Trophoblast cell (in vitro differentiated cells and primary cell): ENCODE results near the gene KLF8.

ENCODE experiments used
- DNase-seq, 2 donors: peaks; one replicate each; pipeline ENCODE4 v3.0.0-alpha.2; 2016
- H2AFZ ChIP-seq: 2 replicates; pipeline ENCODE4 v1.6.1; 2013; ENCODE audit warnings: low read length, moderate library complexity, mild to moderate bottlenecking; ENCODE audit not compliant: insufficient read depth, poor library complexity
- H2AK5ac ChIP-seq: 2 replicates; pipeline ENCODE4 v1.6.1; 2013; ENCODE audit warnings: mild to moderate bottlenecking, low read length
- H2BK120ac ChIP-seq: 2 replicates; pipeline ENCODE4 v1.6.1; 2013; ENCODE audit warnings: low read length, mild to moderate bottlenecking, moderate library complexity; ENCODE audit not compliant: insufficient read depth, poor library complexity
- H2BK12ac ChIP-seq: 2 replicates; pipeline ENCODE4 v1.6.1; 2013; ENCODE audit warnings: mild to moderate bottlenecking, low read length, moderate library complexity
- H2BK5ac ChIP-seq: 2 replicates; pipeline ENCODE4 v1.6.1; 2013; ENCODE audit warnings: low read length, low read depth, moderate library complexity, mild to moderate bottlenecking; ENCODE audit not compliant: poor library complexity
- H3K14ac ChIP-seq: 2 replicates; pipeline ENCODE4 v1.6.1; 2013; ENCODE audit warnings: mild to moderate bottlenecking, low read length
- H3K18ac ChIP-seq: 2 replicates; pipeline ENCODE4 v1.6.1; 2013; ENCODE audit warnings: mild to moderate bottlenecking, low read length
- H3K23ac ChIP-seq: 2 replicates; pipeline ENCODE4 v1.6.1; 2013; ENCODE audit warnings: low read length
- H3K27ac ChIP-seq: 2 replicates; pipeline ENCODE4 v1.5.1; 2013; ENCODE audit warnings: low read depth, mild to moderate bottlenecking, inconsistent platforms, low read length, moderate library complexity
- H3K27me3 ChIP-seq: 2 replicates; pipeline ENCODE4 v1.6.1; 2013; ENCODE audit warnings: inconsistent platforms, mild to moderate bottlenecking, low read length, moderate library complexity; ENCODE audit not compliant: insufficient read depth
- H3K36me3 ChIP-seq, 2 experiments: 1 replicate in 1 of 2; 2 replicates in 1 of 2; pipeline ENCODE4 v1.6.1; 2013; ENCODE audit warnings: low read length in 2 of 2, mild to moderate bottlenecking in 2 of 2, moderate library complexity in 1 of 2; ENCODE audit not compliant: insufficient read depth in 2 of 2, control insufficient read depth in 1 of 2
- H3K4ac ChIP-seq: 2 replicates; pipeline ENCODE4 v1.6.1; 2013; ENCODE audit warnings: low read depth, mild to moderate bottlenecking, low read length, moderate library complexity
- H3K4me1 ChIP-seq, 2 experiments: 1 replicate in 1 of 2; 2 replicates in 1 of 2; pipeline ENCODE4 v1.6.1; 2013; ENCODE audit warnings: low read length in 2 of 2, mild to moderate bottlenecking in 2 of 2, moderate library complexity in 1 of 2; ENCODE audit not compliant: insufficient read depth in 2 of 2, control insufficient read depth in 1 of 2
- H3K4me2 ChIP-seq: 2 replicates; pipeline ENCODE4 v1.6.1; 2013; ENCODE audit warnings: inconsistent platforms, mild to moderate bottlenecking, low read length, moderate library complexity
- H3K4me3 ChIP-seq: 2 replicates; pipeline ENCODE4 v1.5.1; 2013; ENCODE audit warnings: mild to moderate bottlenecking, low read depth, low read length, inconsistent platforms
- H3K79me1 ChIP-seq: one replicate; pipeline ENCODE4 v1.6.1; 2013; ENCODE audit warnings: low read length
- H3K79me2 ChIP-seq: 2 replicates; pipeline ENCODE4 v1.6.1; 2013; ENCODE audit warnings: low read length, mild to moderate bottlenecking; ENCODE audit not compliant: control insufficient read depth, insufficient read depth, poor library complexity
- H3K9ac ChIP-seq: 2 replicates; pipeline ENCODE4 v1.6.1; 2013; ENCODE audit warnings: mild to moderate bottlenecking, low read length
- H3K9me3 ChIP-seq: 2 replicates; pipeline ENCODE4 v1.6.1; 2013; ENCODE audit warnings: low read depth, mild to moderate bottlenecking, control low read depth, inconsistent platforms, low read length; ENCODE audit not compliant: insufficient read depth
- H4K12ac ChIP-seq: 2 replicates; pipeline ENCODE4 v1.6.1; 2013; ENCODE audit warnings: low read depth, mild to moderate bottlenecking, low read length, moderate library complexity
- H4K8ac ChIP-seq: 2 replicates; pipeline ENCODE4 v1.6.1; 2013; ENCODE audit warnings: low read depth, mild to moderate bottlenecking, low read length, moderate library complexity
- H4K91ac ChIP-seq: one replicate; pipeline ENCODE4 v1.6.1; 2013; ENCODE audit warnings: low read depth, mild to moderate bottlenecking, low read length, moderate library complexity
- WGBS: extraction: QIAGEN DNeasy Blood & Tissue Kit; methylation state at CpG from one replicate; pipeline ENCODE4 v1.1.7; 2013; ENCODE audit warnings: missing lambda C conversion rate; ENCODE audit not compliant: insufficient read length, insufficient coverage; ENCODE audit errors: extremely low coverage; 5-methylcytosine and 5-hydroxymethylcytosine counted together

Gene KLF8

GRCh38 chrX:56279863-56280262 is 47.7 kb downstream of the KLF8 start:
- H3K36me3 ChIP-seq: peaks cover 9 to 12% of the 10 kb centered on the region in 2 experiments
- no peak overlapping the region for H2BK12ac ChIP-seq
- H3K4me1 ChIP-seq: no peaks in the 10 kb centered on the region
- no peak overlapping the region for H3K9ac ChIP-seq
- no CpG with 5 or more reads among the region's 2 CpGs for WGBS
- H4K12ac ChIP-seq: no peak overlapping the region
- H3K4me3 ChIP-seq: no peak overlapping the region
- no peaks in the 10 kb centered on the region for H3K79me2 ChIP-seq
- no peak overlapping the region for H3K14ac ChIP-seq
- H3K79me1 ChIP-seq: no peaks in the 10 kb centered on the region
- no peak overlapping the region for H2AFZ ChIP-seq
- no peak overlapping the region for H3K18ac ChIP-seq
- H2BK5ac ChIP-seq: no peak overlapping the region
- H2AK5ac ChIP-seq: no peak overlapping the region
- no peaks in the 10 kb centered on the region for H3K27me3 ChIP-seq
- no peaks in the 10 kb centered on the region for H3K9me3 ChIP-seq
- no peak for DNase-seq
- no peak overlapping the region for H3K4me2 ChIP-seq
- H3K23ac ChIP-seq: no peak overlapping the region
- H4K91ac ChIP-seq: no peak overlapping the region
- H4K8ac ChIP-seq: no peak overlapping the region
- H2BK120ac ChIP-seq: no peak overlapping the region
- no peak overlapping the region for H3K4ac ChIP-seq
- no peak overlapping the region for H3K27ac ChIP-seq

GRCh38 chrX:56281789-56282188 is 49.6 kb downstream of the KLF8 start:
- H2AFZ ChIP-seq: no peak overlapping the region
- H3K18ac ChIP-seq: no peak overlapping the region
- no peak overlapping the region for H4K91ac ChIP-seq
- no peak overlapping the region for H4K8ac ChIP-seq
- H4K12ac ChIP-seq: no peak overlapping the region
- no peaks in the 10 kb centered on the region for H3K27me3 ChIP-seq
- DNase-seq: peak in 1 of 2 donors; percentile 8
- H2BK5ac ChIP-seq: no peak overlapping the region
- H2BK12ac ChIP-seq: no peak overlapping the region
- H3K23ac ChIP-seq: no peak overlapping the region
- H3K4me2 ChIP-seq: no peak overlapping the region
- H3K79me1 ChIP-seq: no peaks in the 10 kb centered on the region
- H3K4ac ChIP-seq: no peak overlapping the region
- no peak overlapping the region for H3K9ac ChIP-seq
- H3K9me3 ChIP-seq: no peaks in the 10 kb centered on the region
- no peaks in the 10 kb centered on the region for H3K79me2 ChIP-seq
- no peak overlapping the region for H3K4me3 ChIP-seq
- no peak overlapping the region for H2BK120ac ChIP-seq
- H3K4me1 ChIP-seq: no peaks in the 10 kb centered on the region
- H3K36me3 ChIP-seq: peaks cover 12 to 14% of the 10 kb centered on the region in 2 experiments
- no peak overlapping the region for H3K14ac ChIP-seq
- no peak overlapping the region for H2AK5ac ChIP-seq
- no peak overlapping the region for H3K27ac ChIP-seq

GRCh38 chrX:56284269-56284668 is 52.1 kb downstream of the KLF8 start:
- H3K4me3 ChIP-seq: no peak overlapping the region
- no peak overlapping the region for H3K9ac ChIP-seq
- H2BK120ac ChIP-seq: no peak overlapping the region
- H3K27ac ChIP-seq: no peak overlapping the region
- H3K4ac ChIP-seq: no peak overlapping the region
- no peaks in the 10 kb centered on the region for H3K4me1 ChIP-seq
- H4K8ac ChIP-seq: no peak overlapping the region
- H3K36me3 ChIP-seq: peaks cover 6 to 9% of the 10 kb centered on the region in 2 experiments
- H2BK5ac ChIP-seq: no peak overlapping the region
- no peak overlapping the region for H3K18ac ChIP-seq
- no peak overlapping the region for H3K14ac ChIP-seq
- no peak overlapping the region for H2BK12ac ChIP-seq
- no peak overlapping the region for H4K12ac ChIP-seq
- H3K27me3 ChIP-seq: no peaks in the 10 kb centered on the region
- no peak overlapping the region for H2AK5ac ChIP-seq
- H2AFZ ChIP-seq: no peak overlapping the region
- H3K9me3 ChIP-seq: no peaks in the 10 kb centered on the region
- no peak overlapping the region for H3K23ac ChIP-seq
- WGBS: no CpG with 5 or more reads among the region's 13 CpGs
- H3K79me1 ChIP-seq: no peaks in the 10 kb centered on the region
- H4K91ac ChIP-seq: no peak overlapping the region
- DNase-seq: no peak
- no peaks in the 10 kb centered on the region for H3K79me2 ChIP-seq
- no peak overlapping the region for H3K4me2 ChIP-seq

GRCh38 chrX:56288608-56289007 is 56.5 kb downstream of the KLF8 start:
- H3K23ac ChIP-seq: no peak overlapping the region
- H3K14ac ChIP-seq: no peak overlapping the region
- H3K27me3 ChIP-seq: no peaks in the 10 kb centered on the region
- no peaks in the 10 kb centered on the region for H3K4me1 ChIP-seq
- no peak overlapping the region for H3K4me3 ChIP-seq
- no peak overlapping the region for H2BK120ac ChIP-seq
- no peaks in the 10 kb centered on the region for H3K79me2 ChIP-seq
- no peaks in the 10 kb centered on the region for H3K9me3 ChIP-seq
- no peak overlapping the region for H4K12ac ChIP-seq
- no peak overlapping the region for H4K91ac ChIP-seq
- no peak for DNase-seq
- no peak overlapping the region for H3K4me2 ChIP-seq
- H3K9ac ChIP-seq: no peak overlapping the region
- no peak overlapping the region for H2BK12ac ChIP-seq
- H3K18ac ChIP-seq: no peak overlapping the region
- peaks cover 6 to 8% of the 10 kb centered on the region in 2 experiments for H3K36me3 ChIP-seq
- no peak overlapping the region for H2AFZ ChIP-seq
- no peak overlapping the region for H2BK5ac ChIP-seq
- no peak overlapping the region for H3K4ac ChIP-seq
- H2AK5ac ChIP-seq: no peak overlapping the region
- H4K8ac ChIP-seq: no peak overlapping the region
- WGBS: no CpG with 5 or more reads among the region's 2 CpGs
- H3K27ac ChIP-seq: no peak overlapping the region
- H3K79me1 ChIP-seq: no peaks in the 10 kb centered on the region
